Stimulated activated CD8-positive, alpha-beta memory T cell treated with anti-CD3 and anti-CD28 coated beads, Interleukin-12 subunit alpha, Interleukin-12 subunit beta, amount 100 ng/mL, for 4 hours (primary cell): Measurements from ENCODE around the gene RFT1.
A peak's percentile ranks its signal among the peaks of the same experiment; 100 is the strongest.

Experiments
- DNase-seq: peaks from one replicate; pipeline ENCODE4 v3.0.0-alpha.2; 2020; ENCODE audit warnings: low read depth

RFT1 gene

GRCh38 chr3:53149006-53149690, 18.9 kb upstream of the RFT1 start:
- no peak for DNase-seq

GRCh38 chr3:53147903-53148400, 17.7 kb upstream of the RFT1 start:
- no peak for DNase-seq

GRCh38 chr3:53147151-53147902, 17.1 kb upstream of the RFT1 start:
- no peak for DNase-seq

GRCh38 chr3:53146319-53146891, 16.2 kb upstream of the RFT1 start:
- no peak for DNase-seq

- no peak for DNase-seq
Observed at GRCh38 chr3:53145713-53146080, 15.5 kb upstream of the RFT1 start.

- no peak for DNase-seq
Observed at GRCh38 chr3:53144862-53145712, 14.9 kb upstream of the RFT1 start.

- DNase-seq, result no peak
Observed at GRCh38 chr3:53144446-53144845, 14.2 kb upstream of the RFT1 start.

- DNase-seq, result no peak
Observed at GRCh38 chr3:53142986-53143385, 12.8 kb upstream of the RFT1 start.

- no peak for DNase-seq
Observed at GRCh38 chr3:53140847-53141845, 10.9 kb upstream of the RFT1 start.

- no peak for DNase-seq
Observed at GRCh38 chr3:53139906-53140846, 9.9 kb upstream of the RFT1 start.

- no peak for DNase-seq
Observed at GRCh38 chr3:53137835-53138446, 7.7 kb upstream of the RFT1 start.

GRCh38 chr3:53137221-53137620, 7.0 kb upstream of the RFT1 start:
- no peak for DNase-seq

GRCh38 chr3:53134631-53135232, 4.5 kb upstream of the RFT1 start:
- DNase-seq, result peak; percentile 32

GRCh38 chr3:53132347-53132746, 2.1 kb upstream of the RFT1 start:
- no peak for DNase-seq

- DNase-seq, result no peak
Observed at GRCh38 chr3:53131096-53131495, 861 bp upstream of the RFT1 start.

- DNase-seq, result no peak
Observed at GRCh38 chr3:53129344-53129743, 891 bp downstream of the RFT1 start.

GRCh38 chr3:53126601-53127000, 3.6 kb downstream of the RFT1 start:
- no peak for DNase-seq

GRCh38 chr3:53123953-53124352, 6.3 kb downstream of the RFT1 start:
- DNase-seq, result no peak

GRCh38 chr3:53123510-53123909, 6.7 kb downstream of the RFT1 start:
- DNase-seq, result no peak
